ENCODE measurements around the gene ARVCF. TPM values are rescaled to one million over a fixed set of nuclear protein-coding genes. Genes with fewer than 3 reads are reported as not detected.
A peak's percentile ranks its signal among the peaks of the same experiment; 100 is the strongest.

ARVCF gene
- total and polyA plus RNA-seq, 9 of the 15 experiments (the other 6 are each of a cell fraction or from before 2014, with no cell fraction given), result 0.03 to 97.4 (median 15.6) TPM

DNA sequence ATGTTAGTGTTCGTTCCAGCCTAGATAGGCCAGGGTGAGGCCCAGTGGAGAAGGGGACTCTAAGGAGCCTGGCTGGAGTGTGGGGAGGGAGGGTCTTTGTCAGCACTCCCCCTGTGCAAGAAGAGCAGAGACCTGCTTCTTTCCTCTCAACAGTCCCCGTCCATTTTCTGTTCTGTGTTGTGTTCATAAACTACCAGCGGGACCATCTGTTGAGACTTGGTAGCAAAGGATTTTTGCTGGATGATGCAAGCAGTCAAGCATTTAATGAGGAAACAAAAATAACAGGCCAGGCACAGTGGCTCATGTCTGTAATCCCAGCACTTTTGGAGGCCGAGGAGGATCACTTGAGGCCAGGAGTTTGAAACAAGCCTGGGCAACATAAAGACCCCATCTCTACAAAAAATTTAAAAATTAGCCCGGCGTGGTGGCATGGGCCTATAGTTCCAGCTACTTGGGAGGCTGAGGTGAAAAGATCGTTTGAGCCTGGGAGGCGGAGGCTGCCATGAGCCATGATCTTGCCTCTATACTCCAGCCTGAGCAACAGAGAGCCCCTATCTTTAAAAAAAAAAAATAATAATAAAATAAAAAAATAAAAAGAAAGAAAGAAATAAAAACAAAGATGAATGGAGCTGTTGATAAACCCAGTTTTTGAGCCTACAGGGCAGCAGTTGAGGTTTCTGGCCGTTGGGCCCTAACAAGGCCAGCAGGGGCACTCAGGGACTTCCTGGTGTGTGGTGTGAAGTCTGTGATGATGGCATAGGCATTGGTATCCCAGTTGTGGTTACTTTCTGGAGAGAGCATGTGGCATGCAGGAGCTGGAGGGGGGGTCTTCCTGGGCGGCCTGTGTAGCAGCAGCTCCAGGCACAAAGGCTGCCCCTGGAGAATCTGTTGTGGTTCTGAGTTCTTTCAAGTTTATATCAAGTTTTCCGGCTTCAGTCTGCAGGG lies 73.3 kb downstream of the ARVCF start (continued):
- TF ChIP-seq, protein P1, sequence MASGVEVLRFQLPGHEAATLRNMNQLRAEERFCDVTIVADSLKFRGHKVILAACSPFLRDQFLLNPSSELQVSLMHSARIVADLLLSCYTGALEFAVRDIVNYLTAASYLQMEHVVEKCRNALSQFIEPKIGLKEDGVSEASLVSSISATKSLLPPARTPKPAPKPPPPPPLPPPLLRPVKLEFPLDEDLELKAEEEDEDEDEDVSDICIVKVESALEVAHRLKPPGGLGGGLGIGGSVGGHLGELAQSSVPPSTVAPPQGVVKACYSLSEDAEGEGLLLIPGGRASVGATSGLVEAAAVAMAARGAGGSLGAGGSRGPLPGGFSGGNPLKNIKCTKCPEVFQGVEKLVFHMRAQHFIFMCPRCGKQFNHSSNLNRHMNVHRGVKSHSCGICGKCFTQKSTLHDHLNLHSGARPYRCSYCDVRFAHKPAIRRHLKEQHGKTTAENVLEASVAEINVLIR (CRISPR knock-in tag; IDR thresholded peaks at IDR 0.05), result peak; percentile 48; the same call in 1 of the 2 replicates
- no peak for TF ChIP-seq HDAC6 (IDR thresholded peaks at IDR 0.05; ENCODE audit: low read depth, low read length)
- TF ChIP-seq PHF8 (IDR thresholded peaks at IDR 0.05; ENCODE audit: borderline replicate concordance, low read length), result no peak
- no peak for TF ChIP-seq MAFF (IDR thresholded peaks at IDR 0.05; ENCODE audit: low read length)
- peak; percentile 20; the same call in 1 of the 2 replicates for TF ChIP-seq KLF10 (CRISPR knock-in tag; IDR thresholded peaks at IDR 0.05)
- no peak for TF ChIP-seq MED1 (CRISPR knock-in tag; IDR thresholded peaks at IDR 0.05; ENCODE audit: borderline replicate concordance)
- 0 out of 2 replicates have a peak, but pooled peaks have one; percentile 52 for TF ChIP-seq ZNF347 (CRISPR knock-in tag; IDR thresholded peaks at IDR 0.05; ENCODE audit: low read depth)
- no peak for TF ChIP-seq RFX1 (IDR thresholded peaks at IDR 0.05)
- TF ChIP-seq FOXK1 (CRISPR knock-in tag; IDR thresholded peaks at IDR 0.05; ENCODE audit: borderline replicate concordance), result no peak
- TF ChIP-seq NR2C1 (IDR thresholded peaks at IDR 0.05), result no peak
- TF ChIP-seq NR2C1 (tag; IDR thresholded peaks at IDR 0.05), result no peak
- TF ChIP-seq ZNF431 (CRISPR knock-in tag; IDR thresholded peaks at IDR 0.05), result no peak
- TF ChIP-seq, protein P2, sequence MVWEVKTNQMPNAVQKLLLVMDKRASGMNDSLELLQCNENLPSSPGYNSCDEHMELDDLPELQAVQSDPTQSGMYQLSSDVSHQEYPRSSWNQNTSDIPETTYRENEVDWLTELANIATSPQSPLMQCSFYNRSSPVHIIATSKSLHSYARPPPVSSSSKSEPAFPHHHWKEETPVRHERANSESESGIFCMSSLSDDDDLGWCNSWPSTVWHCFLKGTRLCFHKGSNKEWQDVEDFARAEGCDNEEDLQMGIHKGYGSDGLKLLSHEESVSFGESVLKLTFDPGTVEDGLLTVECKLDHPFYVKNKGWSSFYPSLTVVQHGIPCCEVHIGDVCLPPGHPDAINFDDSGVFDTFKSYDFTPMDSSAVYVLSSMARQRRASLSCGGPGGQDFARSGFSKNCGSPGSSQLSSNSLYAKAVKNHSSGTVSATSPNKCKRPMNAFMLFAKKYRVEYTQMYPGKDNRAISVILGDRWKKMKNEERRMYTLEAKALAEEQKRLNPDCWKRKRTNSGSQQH (CRISPR knock-in tag; IDR thresholded peaks at IDR 0.05), result no peak; the same call in 1 of the 2 replicates
- TF ChIP-seq ZNF436 (CRISPR knock-in tag; IDR thresholded peaks at IDR 0.05), result peak; percentile 66
- TF ChIP-seq ASH1L (IDR thresholded peaks at IDR 0.05; ENCODE audit: borderline replicate concordance, low read depth, partially characterized antibody), result no peak
- TF ChIP-seq NCOA1 (IDR thresholded peaks at IDR 0.05; ENCODE audit: low read depth), result no peak
- TF ChIP-seq, protein P3, sequence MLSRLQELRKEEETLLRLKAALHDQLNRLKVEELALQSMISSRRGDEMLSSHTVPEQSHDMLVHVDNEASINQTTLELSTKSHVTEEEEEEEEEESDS (CRISPR knock-in tag; IDR thresholded peaks at IDR 0.05), result no peak
- TF ChIP-seq, protein P4, sequence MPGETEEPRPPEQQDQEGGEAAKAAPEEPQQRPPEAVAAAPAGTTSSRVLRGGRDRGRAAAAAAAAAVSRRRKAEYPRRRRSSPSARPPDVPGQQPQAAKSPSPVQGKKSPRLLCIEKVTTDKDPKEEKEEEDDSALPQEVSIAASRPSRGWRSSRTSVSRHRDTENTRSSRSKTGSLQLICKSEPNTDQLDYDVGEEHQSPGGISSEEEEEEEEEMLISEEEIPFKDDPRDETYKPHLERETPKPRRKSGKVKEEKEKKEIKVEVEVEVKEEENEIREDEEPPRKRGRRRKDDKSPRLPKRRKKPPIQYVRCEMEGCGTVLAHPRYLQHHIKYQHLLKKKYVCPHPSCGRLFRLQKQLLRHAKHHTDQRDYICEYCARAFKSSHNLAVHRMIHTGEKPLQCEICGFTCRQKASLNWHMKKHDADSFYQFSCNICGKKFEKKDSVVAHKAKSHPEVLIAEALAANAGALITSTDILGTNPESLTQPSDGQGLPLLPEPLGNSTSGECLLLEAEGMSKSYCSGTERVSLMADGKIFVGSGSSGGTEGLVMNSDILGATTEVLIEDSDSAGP (CRISPR knock-in tag; IDR thresholded peaks at IDR 0.05), result no peak
- TF ChIP-seq EP300 (IDR thresholded peaks at IDR 0.05; ENCODE audit: low read length), result no peak; the same call in 1 of the 2 replicates
- TF ChIP-seq TARDBP (IDR thresholded peaks at IDR 0.05), result no peak
- TF ChIP-seq SIN3B (IDR thresholded peaks at IDR 0.05; ENCODE audit: low read depth), result no peak
- TF ChIP-seq SNRNP70 (optimal IDR thresholded peaks at IDR 0.05; ENCODE audit: low read depth, low read length), result no peak
- no peak for TF ChIP-seq HMGN3 (IDR thresholded peaks at IDR 0.05; ENCODE audit: borderline replicate concordance, extremely low read depth, insufficient read length, low read depth, low read length)
- no peak for TF ChIP-seq SRSF9 (IDR thresholded peaks at IDR 0.05; ENCODE audit: borderline replicate concordance, low read depth, low read length)
- TF ChIP-seq U2AF2 (optimal IDR thresholded peaks at IDR 0.05; ENCODE audit: low read depth, low read length), result no peak
- TF ChIP-seq RFX5 (IDR thresholded peaks at IDR 0.05; ENCODE audit: low read depth, low read length), result no peak

Measured in K562 (cell line).